ENCODE measurements around the gene FXYD4.
"Not testable (repeated sequence)": the region's sequence is repeated elsewhere in the genome, so short reads cannot be mapped to it uniquely, and the experiment has no call there.

The FXYD4 gene

GRCh38 chr10:43417950-43418768 is 46.7 kb downstream of the FXYD4 start:
- DNase-seq (ENCODE audit: low read depth in 2 of 2): peak in 1 of 2 donors; percentile 30

DNA sequence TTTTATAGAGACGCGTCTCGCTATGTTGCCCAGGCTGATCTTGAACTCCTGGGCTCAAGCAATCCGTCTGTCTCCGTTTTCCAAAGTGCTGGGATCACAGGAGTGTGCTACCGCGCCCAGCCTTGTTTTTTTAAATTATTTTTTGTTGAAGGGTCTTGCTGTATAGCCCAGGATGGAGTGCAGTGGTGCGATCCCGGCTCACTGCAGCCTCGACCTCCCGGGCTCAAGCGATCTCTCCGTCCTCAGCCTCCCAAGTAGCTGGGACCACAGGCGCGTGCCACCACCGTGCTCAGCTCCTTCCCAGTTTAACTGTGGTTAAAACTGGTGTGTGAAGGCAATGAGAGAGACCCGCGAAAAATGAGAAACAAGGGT is 48.5 kb downstream of the FXYD4 start:
- no peak for DNase-seq (ENCODE audit: low read depth in 2 of 2)

DNA sequence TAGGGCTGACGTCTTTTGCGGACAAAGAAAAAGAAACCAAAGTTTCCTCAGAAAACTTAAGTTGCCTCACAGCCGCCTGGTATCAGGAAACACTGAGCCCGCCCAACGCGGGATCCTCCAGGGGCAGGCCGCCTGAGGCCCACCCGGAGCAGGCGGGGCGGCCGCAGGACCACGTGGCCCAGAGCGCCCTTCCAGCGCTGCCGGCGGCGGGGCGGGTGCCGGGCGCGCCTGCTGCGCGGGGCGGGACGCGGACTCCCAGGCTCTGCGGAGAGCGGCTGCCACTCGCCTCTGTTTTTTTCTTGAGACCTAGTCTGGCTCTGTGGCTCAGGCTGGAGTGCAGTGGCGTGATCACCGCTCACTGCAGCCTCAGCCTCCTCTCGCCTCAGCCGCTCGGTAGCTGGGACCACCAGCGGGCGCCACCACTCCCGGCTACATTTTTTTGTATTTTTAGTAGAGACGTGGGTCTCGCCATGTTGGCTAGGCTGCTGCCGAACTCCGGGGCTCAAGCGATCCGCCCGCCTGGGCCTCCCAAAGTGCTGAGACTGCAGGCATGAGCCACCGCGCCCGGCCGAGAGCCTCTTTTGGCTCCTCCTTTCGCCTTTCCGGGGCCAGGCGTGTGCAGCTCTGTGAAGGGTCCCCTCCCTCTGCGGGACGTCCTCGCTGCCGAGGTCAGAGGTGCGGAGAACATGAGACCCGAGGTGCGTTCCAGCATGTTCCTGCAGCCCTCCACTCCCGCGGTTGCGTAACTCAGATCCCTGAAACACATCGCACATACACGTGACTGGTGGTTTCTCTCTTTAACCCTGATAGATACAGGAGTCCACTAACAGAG is 49.1 kb downstream of the FXYD4 start:
- peak; percentile 76 to 81 for DNase-seq (ENCODE audit: low read depth in 2 of 2)

GRCh38 chr10:43421201-43421507 is 49.7 kb downstream of the FXYD4 start:
- DNase-seq (ENCODE audit: low read depth in 2 of 2): no peak

- no peak for DNase-seq (ENCODE audit: low read depth in 2 of 2)
Observed at GRCh38 chr10:43421519-43421918, 50.1 kb downstream of the FXYD4 start.

- not testable (repeated sequence) for DNase-seq (ENCODE audit: low read depth in 2 of 2)
Observed at GRCh38 chr10:43421944-43422343, 50.5 kb downstream of the FXYD4 start.

GRCh38 chr10:43424416-43424815 is 53.0 kb downstream of the FXYD4 start:
- no peak for DNase-seq (ENCODE audit: low read depth in 2 of 2)

Measured in stimulated activated CD4-positive, alpha-beta T cell treated with anti-CD3 and anti-CD28 coated beads, Interleukin-15, amount 100 ng/mL, for 48 hours (primary cell).